GM21381 (cell line): ENCODE results near the gene AGTRAP.

ENCODE experiments used
- ATAC-seq: cut with Tn5 transposase; IDR thresholded peaks from one replicate; pipeline ENCODE4 v1.9.1; 2021; ENCODE audit warnings: mild to moderate bottlenecking, moderate library complexity; ENCODE audit not compliant: unreplicated experiment

The AGTRAP gene

DNA sequence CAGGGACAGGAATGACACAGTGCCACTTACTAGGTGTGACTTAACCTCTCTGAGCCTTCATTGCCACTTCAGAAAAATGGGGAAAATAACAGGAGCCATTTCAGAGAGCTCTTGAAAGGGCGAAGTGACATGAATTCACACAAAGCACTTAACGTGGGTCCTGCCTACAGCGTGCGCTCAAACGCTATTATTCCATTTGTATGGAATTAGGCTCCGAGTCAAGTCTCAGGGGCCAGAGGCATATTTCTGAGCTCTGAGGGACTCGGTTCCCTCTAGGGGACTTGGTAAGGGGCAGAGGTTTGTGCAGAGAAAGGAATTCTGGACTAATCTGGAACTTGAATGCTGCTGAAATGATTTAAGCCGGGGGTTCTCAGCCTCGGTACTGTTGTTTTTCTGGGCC, 30.3 kb upstream of the AGTRAP start:
- no peak for ATAC-seq

GRCh38 chr1:11706292-11706691, 29.6 kb upstream of the AGTRAP start:
- ATAC-seq, result no peak

- ATAC-seq, result no peak
These were observed 28.2 kb upstream of the AGTRAP start for GRCh38 chr1:11707621-11708276.

- ATAC-seq, result no peak
These were observed 27.2 kb upstream of the AGTRAP start for GRCh38 chr1:11708554-11709350.

GRCh38 chr1:11711490-11711889, 24.4 kb upstream of the AGTRAP start:
- no peak for ATAC-seq

- no peak for ATAC-seq
These were observed 23.7 kb upstream of the AGTRAP start for GRCh38 chr1:11712285-11712684.

DNA sequence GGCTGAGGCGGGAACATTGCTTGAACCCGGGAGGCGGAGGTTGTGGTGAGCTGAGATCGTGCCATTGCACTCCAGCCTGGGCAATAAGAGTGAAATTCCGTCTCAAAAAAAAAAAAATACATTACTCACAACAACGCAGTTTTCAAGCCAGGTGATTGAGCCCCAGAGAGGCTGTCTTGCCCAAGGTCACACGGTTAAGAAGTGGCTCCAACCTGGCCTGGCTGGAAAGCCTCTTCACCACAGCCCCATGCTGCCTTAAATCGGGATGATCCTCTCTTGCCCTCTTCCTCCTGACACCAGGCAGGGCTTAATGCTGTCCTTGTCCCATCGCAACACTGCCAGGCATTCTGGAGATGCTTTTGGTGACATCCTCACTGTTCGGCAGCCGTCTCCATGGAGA, 22.8 kb upstream of the AGTRAP start:
- no peak for ATAC-seq

DNA sequence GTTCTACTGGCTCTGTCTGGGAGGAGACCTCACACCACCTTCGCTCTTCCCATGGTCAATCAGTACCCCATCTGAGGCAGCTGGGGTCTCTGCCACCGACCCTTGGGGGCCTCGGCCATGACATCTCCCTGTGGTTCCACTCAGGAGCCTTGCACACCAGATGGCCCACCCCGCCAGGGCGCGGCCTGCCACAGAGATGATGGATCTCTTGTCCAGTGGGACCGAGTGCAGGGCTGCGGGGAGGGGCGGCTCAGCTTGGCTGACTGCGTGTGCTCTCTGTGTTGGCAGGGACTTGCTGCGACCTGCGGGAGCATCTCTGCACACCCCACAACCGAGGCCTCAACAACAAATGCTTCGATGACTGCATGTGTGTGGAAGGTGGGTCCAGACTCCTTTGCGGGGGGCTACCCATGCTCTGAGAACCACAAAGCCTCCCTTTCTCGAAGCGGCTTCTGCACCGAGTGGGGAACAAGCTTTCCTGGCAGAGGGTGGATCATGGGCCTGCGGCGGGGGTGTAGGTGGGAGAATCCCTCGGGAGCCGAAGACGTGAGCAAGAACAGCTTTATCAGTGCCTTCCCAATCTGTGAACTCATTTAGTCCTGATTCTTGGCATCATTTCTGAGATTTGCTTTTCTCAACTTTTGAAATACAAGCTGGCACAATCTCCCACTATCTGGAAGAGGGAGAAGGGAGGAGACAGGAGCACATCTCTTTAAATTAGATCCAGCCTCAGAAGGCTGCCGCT, 20.9 kb upstream of the AGTRAP start:
- ATAC-seq, result no peak

- ATAC-seq, result no peak
These were observed 16.5 kb upstream of the AGTRAP start for GRCh38 chr1:11719313-11720032.

DNA sequence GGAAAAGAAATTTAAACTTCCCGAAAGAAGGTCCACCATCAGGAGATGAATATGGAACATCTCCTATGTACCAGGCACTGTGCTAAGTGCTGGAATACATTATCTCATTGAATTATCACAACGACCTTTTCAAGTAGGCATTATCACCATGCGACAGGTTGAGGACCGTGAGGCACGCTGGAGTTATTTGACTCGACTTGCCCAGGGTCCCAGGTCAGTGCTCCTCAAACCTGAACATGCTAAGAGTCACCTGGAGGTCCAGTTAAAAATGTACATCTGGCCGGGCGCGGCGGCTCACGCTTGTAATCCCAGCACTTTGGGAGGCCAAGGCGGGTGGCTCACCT, 15.9 kb upstream of the AGTRAP start:
- no peak for ATAC-seq

- no peak for ATAC-seq
These were observed 15.4 kb upstream of the AGTRAP start for GRCh38 chr1:11720525-11720924.

- no peak for ATAC-seq
These were observed 14.6 kb upstream of the AGTRAP start for GRCh38 chr1:11721311-11721710.

DNA sequence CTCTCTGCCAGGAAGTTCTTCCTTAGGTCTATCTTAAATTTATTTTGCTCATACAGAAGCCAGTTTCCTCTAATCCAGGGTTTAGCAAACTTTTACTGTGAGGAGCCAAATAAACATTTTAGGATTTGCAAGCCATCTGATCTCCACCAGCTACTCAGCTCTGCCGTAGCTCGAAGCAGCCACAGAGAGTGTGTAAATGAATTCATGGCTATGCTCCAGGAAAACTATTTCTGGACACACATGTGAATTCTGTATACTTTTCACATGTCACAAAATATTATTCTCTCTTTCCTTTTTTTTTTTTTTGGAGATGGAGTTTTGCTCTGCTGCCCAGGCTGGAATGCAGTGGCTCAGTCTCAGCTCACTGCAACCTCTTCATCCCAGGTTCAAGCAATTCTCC, 13.4 kb upstream of the AGTRAP start:
- no peak for ATAC-seq

- ATAC-seq, result no peak
These were observed 10.3 kb upstream of the AGTRAP start for GRCh38 chr1:11725616-11726015.

GRCh38 chr1:11727119-11727518, 8.8 kb upstream of the AGTRAP start:
- ATAC-seq, result no peak

DNA sequence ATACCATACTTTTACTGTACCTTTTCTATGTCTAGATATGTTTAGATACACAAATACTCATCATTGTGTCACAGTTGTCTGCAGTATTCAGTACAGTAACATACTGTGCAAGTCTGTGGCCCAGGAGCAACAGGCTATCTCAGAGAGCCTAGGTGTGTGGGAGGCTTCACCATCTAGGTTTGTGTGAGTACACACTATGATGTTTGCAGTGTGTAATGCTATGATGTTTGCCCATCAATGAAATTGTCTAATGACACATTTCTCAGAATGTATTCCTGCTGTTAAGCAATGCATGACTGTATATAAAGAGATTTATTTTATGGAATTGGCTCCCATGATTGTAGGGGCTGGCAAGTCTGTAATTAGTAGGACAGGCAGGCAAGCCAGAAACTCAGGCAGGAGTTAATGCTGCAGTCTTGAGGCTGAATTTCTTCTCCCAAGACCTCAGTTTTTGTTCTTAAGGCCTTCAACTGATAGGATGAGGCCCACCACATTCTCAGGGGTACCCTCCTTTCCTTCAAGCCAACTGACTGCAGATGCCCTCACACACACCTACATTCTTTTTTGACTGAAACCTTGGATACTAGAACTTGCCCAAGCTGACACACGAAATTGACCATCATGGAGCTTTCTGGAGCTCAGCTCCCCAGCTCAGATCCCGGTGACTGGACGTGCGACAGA, 7.7 kb upstream of the AGTRAP start:
- ATAC-seq, result no peak

- no peak for ATAC-seq
These were observed 6.8 kb upstream of the AGTRAP start for GRCh38 chr1:11729155-11729497.

GRCh38 chr1:11729498-11730428, 6.2 kb upstream of the AGTRAP start:
- ATAC-seq, result no peak

GRCh38 chr1:11730429-11730891, 5.5 kb upstream of the AGTRAP start:
- ATAC-seq, result no peak
